Right cardiac atrium (tissue), 5 donors: ENCODE measurements around the gene NANP. TPM values are rescaled to one million over a fixed set of nuclear protein-coding genes. Genes with fewer than 3 reads are reported as not detected.
"Not testable (repeated sequence)": the region's sequence is repeated elsewhere in the genome, so short reads cannot be mapped to it uniquely, and the experiment has no call there.

ENCODE experiments used
- ATAC-seq, 2 donors: fragments of 200-7000 bp; cut with Tn5 transposase; one replicate each; pipeline versions ENCODE4 v1.8.0 to v1.9.1; 2020; ENCODE audit warnings: moderate library complexity in 2 of 2, mild to moderate bottlenecking in 1 of 2
- DNase-seq, 3 donors: peaks; one replicate each; pipeline ENCODE4 v3.0.0-alpha.2; 2020
- H3K27ac ChIP-seq: one replicate; pipeline ENCODE4 v1.5.1; 2013; ENCODE audit warnings: mild to moderate bottlenecking, low read length, control low read depth, moderate library complexity
- H3K27me3 ChIP-seq: one replicate; pipeline ENCODE4 v1.6.1; 2013; ENCODE audit not compliant: control insufficient read depth, insufficient read depth
- H3K4me1 ChIP-seq: one replicate; pipeline ENCODE4 v1.6.1; 2013; ENCODE audit warnings: low read length; ENCODE audit not compliant: control insufficient read depth, insufficient read depth
- H3K4me3 ChIP-seq: one replicate; pipeline ENCODE4 v1.5.1; 2013; ENCODE audit warnings: low read length, control low read depth
- H3K9me3 ChIP-seq: one replicate; pipeline ENCODE4 v1.6.1; 2013; ENCODE audit warnings: low read length; ENCODE audit not compliant: control insufficient read depth
- WGBS: extraction: QIAGEN DNeasy Blood & Tissue Kit; methylation state at CpG from one replicate; pipeline ENCODE4 v1.1.7; 2013; 5-methylcytosine and 5-hydroxymethylcytosine counted together
- intact Hi-C, 4 donors: fragments of 100-400 bp; cut with DNase I; formaldehyde crosslinking; loops; one replicate each; pipeline versions ENCODE4 v1.11.0 to v1.14.0; 2022 to 2023
- long read RNA-seq, 4 donors: library from polyadenylated mRNA; unstranded; transcript quantifications; one replicate each; pipeline ENCODE4 v2.0.0, GENCODE V29; 2020 to 2021
- polyA plus RNA-seq: library from polyadenylated mRNA; stranded (reverse); fragments of 200-250 nt; gene quantifications from one replicate; pipeline ENCODE4 v1.2.3, GENCODE V29; 2013
- total RNA-seq, 4 donors: library from RNA; stranded (reverse); fragmentation: NEBNext Ultra II Directional; extraction: Animal tissue kit (Norgen Biotek cat#: 25700); gene quantifications; one replicate each; pipeline ENCODE4 v1.2.1, GENCODE V29; 2021
- donor health status: healthy with polysubstance abuse.
- donor health status: DM: no; HTN: yes; CAD: no.
- donor health status: DM: no; HTN: no; CAD: no.
- donor health status: DM: no; HTN: yes; CAD: no; lungs with severe emphysema.
- donor health status: DM: yes; HTN: yes; CAD: no.

NANP gene, protein sequence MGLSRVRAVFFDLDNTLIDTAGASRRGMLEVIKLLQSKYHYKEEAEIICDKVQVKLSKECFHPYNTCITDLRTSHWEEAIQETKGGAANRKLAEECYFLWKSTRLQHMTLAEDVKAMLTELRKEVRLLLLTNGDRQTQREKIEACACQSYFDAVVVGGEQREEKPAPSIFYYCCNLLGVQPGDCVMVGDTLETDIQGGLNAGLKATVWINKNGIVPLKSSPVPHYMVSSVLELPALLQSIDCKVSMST
- total RNA-seq (1 to 10 TPM; 3.5 to 5.1 (median 4.2) TPM), polyA plus RNA-seq (1.8 TPM)
- long read RNA-seq, donor 1, transcript NANP-201 (2 exons, 3,964 nt), result major isoform, 25 of 27 reads
- long read RNA-seq, donor 1, partial matches to known transcripts, result 1 of 27 reads
- long read RNA-seq, donor 1, other reads (novel, unspliced or antisense), result 1 of 27 reads
- long read RNA-seq, donor 2, transcript NANP-201 (2 exons, 3,964 nt), result major isoform, 7 of 8 reads
- long read RNA-seq, donor 2, partial matches to known transcripts, result 0 of 8 reads
- long read RNA-seq, donor 2, other reads (novel, unspliced or antisense), result 1 of 8 reads
- long read RNA-seq, donor 3, transcript NANP-201 (2 exons, 3,964 nt), result major isoform, 77 of 82 reads
- long read RNA-seq, donor 3, partial matches to known transcripts, result 0 of 82 reads
- long read RNA-seq, donor 3, other reads (novel, unspliced or antisense), result 5 of 82 reads
- long read RNA-seq, donor 4, transcript NANP-201 (2 exons, 3,964 nt), result major isoform, 6 of 6 reads
- long read RNA-seq, donor 4, partial matches to known transcripts, result 0 of 6 reads
- long read RNA-seq, donor 4, other reads (novel, unspliced or antisense), result 0 of 6 reads

DNA sequence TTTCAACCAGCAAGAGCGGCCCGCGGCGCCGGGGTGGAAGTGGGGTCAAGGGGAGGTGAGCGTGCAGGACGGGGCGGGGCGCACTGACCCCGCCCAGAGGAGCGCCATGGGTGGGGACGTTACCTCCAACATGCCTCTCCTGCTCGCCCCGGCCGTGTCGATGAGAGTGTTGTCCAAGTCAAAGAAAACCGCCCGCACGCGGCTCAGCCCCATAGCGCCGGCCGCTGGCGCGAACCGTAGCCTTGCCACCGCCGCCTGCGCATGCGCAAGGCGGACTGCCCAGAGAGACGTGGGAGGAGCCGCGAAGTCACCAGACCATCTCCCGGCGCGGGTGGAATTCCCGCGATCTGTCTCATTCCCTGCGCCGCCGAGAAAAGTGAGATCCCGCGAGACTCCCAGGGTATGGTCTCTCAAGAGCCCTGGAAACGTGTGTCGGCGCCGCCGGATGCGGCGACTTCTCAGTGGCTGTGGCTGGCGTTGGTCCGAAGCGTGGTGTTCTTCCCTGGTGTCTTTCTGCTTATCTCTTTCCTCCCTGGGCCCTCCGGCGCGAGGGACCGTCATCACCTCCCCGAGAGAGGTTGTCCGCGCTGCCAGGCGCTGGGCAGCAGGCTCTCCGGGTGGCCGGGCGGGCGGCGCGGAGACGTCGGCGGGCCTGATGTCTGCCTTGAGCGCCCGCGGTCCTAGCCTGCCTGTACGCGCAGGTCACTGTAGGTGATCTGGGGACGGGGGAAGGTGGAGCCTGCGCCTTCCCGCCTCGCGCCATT lies at the start of gene NANP:
Gene NANP, minus strand, starts transcription at position 279 of the 764 bp plus-strand sequence. Its CDS starts 66 bp downstream, at position 213.
- WGBS, result under 1% methylated on average over 81 of the region's 81 CpGs
- peak within 1 kb of the TSS; percentile 87 for H3K27ac ChIP-seq
- peak; percentile 98 for ATAC-seq

GRCh38 chr20:25672659-25673235 lies 48.9 kb upstream of the NANP start:
- DNase-seq (no peak), ATAC-seq (no peak)
- no peaks in the 10 kb centered on the region for H3K9me3 ChIP-seq
- H3K27me3 ChIP-seq, result no peaks in the 10 kb centered on the region
- no peak overlapping the region for H3K27ac ChIP-seq
- 93% methylated on average over 4 of the region's 4 CpGs for WGBS
- no peak overlapping the region for H3K4me3 ChIP-seq
- H3K4me1 ChIP-seq, result no peaks in the 10 kb centered on the region
- intact Hi-C loops, result no loop called here

More for the DNA sequence above, at the start of gene NANP:
- peak; percentile 97 to 99 (median 98) for DNase-seq
- H3K4me1 ChIP-seq, result peaks cover 2% of the 10 kb centered on the region
- intact Hi-C loops, result loop anchor here in 1 of 4 donors (10.0 kb wide), 1 partner anchor 61 kb away; no protein-coding TSS in a partner anchor
- H3K27me3 ChIP-seq, result no peaks in the 10 kb centered on the region
- H3K4me3 ChIP-seq, result peak within 1 kb of the TSS; percentile 65
- H3K9me3 ChIP-seq, result no peaks in the 10 kb centered on the region

DNA sequence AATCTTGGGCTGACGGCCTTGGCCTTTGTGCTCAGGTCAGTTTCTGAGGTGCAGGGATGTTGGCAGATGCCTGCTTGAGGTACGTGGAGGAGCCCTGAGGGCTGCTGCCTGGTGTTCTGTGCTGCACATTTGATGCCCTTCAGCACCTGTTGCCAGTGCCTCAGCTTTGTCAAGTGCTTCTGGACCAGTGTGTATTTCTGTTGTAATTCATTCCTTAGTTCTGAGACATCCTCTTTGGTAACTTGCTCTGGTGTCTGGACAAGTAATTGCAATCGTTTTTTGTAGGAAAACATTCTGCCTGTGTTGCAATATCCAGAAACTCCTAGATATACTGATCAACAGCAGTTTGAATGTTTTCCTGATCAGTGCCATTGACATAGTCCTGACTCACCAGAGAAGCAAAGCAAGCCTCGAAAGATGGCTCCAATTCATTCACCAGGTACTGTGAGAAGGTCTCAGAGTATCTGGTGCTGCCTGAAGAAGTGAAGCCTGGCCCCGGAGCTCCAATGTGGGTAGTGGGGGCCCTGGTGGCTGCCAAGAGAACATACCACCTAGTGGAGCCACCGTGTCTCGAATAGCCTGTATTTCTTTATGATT lies 46.1 kb upstream of the NANP start:
- Histone ChIP-seq H3K4me1 (no peaks in the 10 kb centered on the region), H3K27ac (no peak overlapping the region), H3K9me3 (no peaks in the 10 kb centered on the region), H3K4me3 (no peak overlapping the region), H3K27me3 (no peaks in the 10 kb centered on the region)
- WGBS, result 71% methylated on average over 7 of the region's 7 CpGs
- ATAC-seq (no peak), DNase-seq (no peak)
- intact Hi-C loops, result no loop called here

- DNase-seq, result no peak
- no peaks in the 10 kb centered on the region for H3K27me3 ChIP-seq
- no peaks in the 10 kb centered on the region for H3K9me3 ChIP-seq
- no peak for ATAC-seq
- 76% methylated on average over 4 of the region's 4 CpGs for WGBS
- H3K4me3 ChIP-seq, result no peak overlapping the region
- no peaks in the 10 kb centered on the region for H3K4me1 ChIP-seq
- intact Hi-C loops, result no loop called here
- no peak overlapping the region for H3K27ac ChIP-seq
Observed at GRCh38 chr20:25668446-25668845, 44.6 kb upstream of the NANP start.

DNA sequence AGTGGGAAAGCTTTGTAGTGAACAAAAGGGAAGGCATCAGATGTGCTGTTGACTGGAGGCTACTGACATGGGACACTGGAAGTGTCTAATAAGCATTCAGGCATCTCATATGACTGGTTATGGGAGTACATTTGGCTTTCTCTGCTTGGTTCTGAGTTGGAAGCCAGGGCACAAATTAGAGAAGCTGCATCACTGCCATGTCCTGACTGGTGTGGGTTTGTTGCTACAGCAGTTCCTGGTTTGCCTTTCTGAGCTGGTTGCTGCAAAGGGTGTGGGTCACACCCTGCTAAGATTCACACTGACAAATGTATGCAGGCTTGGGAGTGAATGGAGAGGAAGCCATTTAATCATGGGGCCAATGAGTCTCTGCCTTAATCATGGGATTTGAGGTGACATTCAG lies 36.2 kb upstream of the NANP start:
- DNase-seq (no peak), ATAC-seq (no peak)
- H3K4me3 ChIP-seq, result no peak overlapping the region
- no peaks in the 10 kb centered on the region for H3K4me1 ChIP-seq
- no peak overlapping the region for H3K27ac ChIP-seq
- H3K9me3 ChIP-seq, result no peaks in the 10 kb centered on the region
- intact Hi-C loops, result no loop called here
- H3K27me3 ChIP-seq, result no peaks in the 10 kb centered on the region

GRCh38 chr20:25654487-25654886 lies 30.7 kb upstream of the NANP start:
- Histone ChIP-seq H3K4me1 (no peaks in the 10 kb centered on the region), H3K4me3 (no peak overlapping the region), H3K27me3 (no peaks in the 10 kb centered on the region), H3K9me3 (no peaks in the 10 kb centered on the region), H3K27ac (no peak overlapping the region)
- intact Hi-C loops, result no loop called here
- ATAC-seq (no peak), DNase-seq (no peak)

- DNase-seq, H3K4me3 ChIP-seq, ATAC-seq, H3K27ac ChIP-seq, H3K27me3 ChIP-seq, H3K9me3 ChIP-seq, H3K4me1 ChIP-seq, intact Hi-C loops: not testable (repeated sequence)
- WGBS, result 95% methylated on average over 4 of the region's 4 CpGs
Observed at GRCh38 chr20:25652866-25653265, 29.1 kb upstream of the NANP start.

- DNase-seq, result no peak
- WGBS, result 94% methylated on average over 3 of the region's 3 CpGs
- no peaks in the 10 kb centered on the region for H3K4me1 ChIP-seq
- ATAC-seq, result no peak
- H3K4me3 ChIP-seq, result no peak overlapping the region
- H3K27ac ChIP-seq, result no peak overlapping the region
- no peaks in the 10 kb centered on the region for H3K9me3 ChIP-seq
- H3K27me3 ChIP-seq, result no peaks in the 10 kb centered on the region
- intact Hi-C loops, result no loop called here
Observed at GRCh38 chr20:25644814-25645213, 21.0 kb upstream of the NANP start.

- ATAC-seq (no peak), DNase-seq (no peak)
- no peak overlapping the region for H3K4me3 ChIP-seq
- H3K9me3 ChIP-seq, result no peaks in the 10 kb centered on the region
- no peak overlapping the region for H3K27ac ChIP-seq
- intact Hi-C loops, result no loop called here
- no peaks in the 10 kb centered on the region for H3K27me3 ChIP-seq
- H3K4me1 ChIP-seq, result no peaks in the 10 kb centered on the region
Observed at GRCh38 chr20:25643716-25644115, 19.9 kb upstream of the NANP start.

DNA sequence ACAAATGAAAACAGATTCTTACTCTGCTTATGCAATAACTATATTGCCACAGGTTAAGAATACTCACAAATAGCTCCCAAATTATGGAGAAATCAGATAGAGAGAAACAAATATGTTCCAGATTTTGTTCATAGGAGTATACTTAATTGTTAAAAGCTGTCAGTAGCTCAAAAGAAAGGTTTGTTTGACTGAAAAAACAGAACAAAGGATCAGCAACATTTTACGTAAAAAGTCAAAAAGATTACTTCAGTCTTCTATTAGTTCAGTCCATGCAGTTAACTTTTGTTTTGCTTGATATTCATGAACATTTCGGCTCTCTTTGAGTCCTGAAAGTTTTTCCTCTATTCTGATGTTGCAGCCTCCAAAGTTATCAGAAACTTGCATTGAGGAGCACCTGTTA lies 13.4 kb upstream of the NANP start:
- 96% methylated on average over 2 of the region's 2 CpGs for WGBS
- ATAC-seq, result no peak
- Histone ChIP-seq H3K27me3 (no peaks in the 10 kb centered on the region), H3K4me3 (no peak overlapping the region), H3K27ac (no peak overlapping the region), H3K4me1 (no peaks in the 10 kb centered on the region), H3K9me3 (no peaks in the 10 kb centered on the region)
- no peak for DNase-seq
- intact Hi-C loops, result no loop called here
